Measurements from ENCODE around the gene THAP5.

The THAP5 gene

DNA sequence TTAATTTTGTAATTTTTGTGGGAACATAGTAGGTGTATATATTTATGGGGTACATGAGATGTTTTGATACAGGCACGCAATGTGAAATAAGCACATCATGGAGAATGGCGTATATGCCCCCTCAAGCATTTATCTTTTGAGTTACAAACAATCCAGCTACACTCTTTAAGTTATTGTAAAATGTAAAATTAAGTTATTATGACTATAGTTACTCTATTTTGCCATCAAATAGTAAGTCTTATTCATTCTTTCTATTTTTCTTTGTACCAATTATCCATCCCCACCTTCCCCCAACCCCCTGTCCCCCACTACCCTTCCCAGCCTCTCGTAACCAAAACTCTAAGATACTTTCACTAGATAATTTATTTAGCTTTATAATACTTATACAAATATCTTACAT is 35.8 kb downstream of the THAP5 start:
- DNase-seq (ENCODE audit: low read depth), result no peak

DNA sequence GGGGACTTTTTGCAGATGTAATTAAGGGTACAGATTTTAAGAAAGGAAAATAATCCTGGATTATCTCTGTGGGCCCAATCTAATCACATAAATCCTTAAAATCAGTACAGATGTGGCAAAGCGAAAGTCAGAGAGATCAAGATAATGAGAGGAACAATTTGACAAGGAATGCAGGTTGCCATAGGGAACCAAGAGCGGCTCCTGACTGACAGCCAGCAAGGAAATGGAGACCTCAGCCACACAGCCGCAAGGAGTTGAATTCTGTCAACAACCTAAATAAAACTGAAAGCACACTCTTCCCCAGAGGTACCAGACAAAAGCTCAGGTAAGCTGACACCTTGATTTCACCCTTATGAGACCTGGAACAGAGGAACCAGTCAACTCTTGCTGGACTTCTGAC is 40.2 kb downstream of the THAP5 start:
- DNase-seq (ENCODE audit: low read depth), result no peak

DNA sequence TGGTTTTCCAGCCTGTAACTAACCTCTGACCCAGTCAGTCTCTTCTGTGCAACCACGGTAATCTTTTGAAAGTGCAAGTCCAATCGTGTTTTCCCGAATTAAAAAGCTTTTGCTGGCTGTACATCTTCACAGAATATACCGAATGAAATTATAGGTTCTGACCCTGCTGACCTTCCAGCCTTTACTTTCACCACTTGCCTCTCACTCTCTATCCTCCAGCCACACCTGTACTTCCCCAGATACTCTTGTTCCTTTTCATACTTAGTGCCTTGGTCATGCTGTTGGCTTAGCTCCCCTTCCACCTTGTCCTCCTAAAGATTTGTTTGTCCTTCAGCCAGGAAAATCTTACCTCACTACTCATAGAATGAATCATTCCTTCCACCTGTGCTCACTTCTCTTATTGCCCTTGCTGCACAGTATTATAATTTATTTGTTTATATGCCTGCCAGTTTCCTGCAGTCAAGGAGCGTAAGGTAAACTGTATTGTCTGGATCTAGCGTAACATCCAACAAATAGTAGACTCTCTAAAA is 41.3 kb downstream of the THAP5 start:
- DNase-seq (ENCODE audit: low read depth), result no peak

DNA sequence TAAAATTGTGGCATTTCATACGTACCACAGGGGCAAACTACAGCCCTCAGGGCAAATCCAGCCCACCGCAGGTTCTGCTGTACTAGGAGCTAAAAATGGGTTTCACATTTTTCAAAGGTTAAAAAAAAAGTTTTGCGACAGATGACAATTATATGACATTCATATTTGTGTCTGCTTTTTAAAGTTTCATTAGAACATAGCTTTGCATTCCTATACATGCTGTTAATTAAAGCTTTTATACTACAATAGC is 42.8 kb downstream of the THAP5 start:
- no peak for DNase-seq (ENCODE audit: low read depth)

DNA sequence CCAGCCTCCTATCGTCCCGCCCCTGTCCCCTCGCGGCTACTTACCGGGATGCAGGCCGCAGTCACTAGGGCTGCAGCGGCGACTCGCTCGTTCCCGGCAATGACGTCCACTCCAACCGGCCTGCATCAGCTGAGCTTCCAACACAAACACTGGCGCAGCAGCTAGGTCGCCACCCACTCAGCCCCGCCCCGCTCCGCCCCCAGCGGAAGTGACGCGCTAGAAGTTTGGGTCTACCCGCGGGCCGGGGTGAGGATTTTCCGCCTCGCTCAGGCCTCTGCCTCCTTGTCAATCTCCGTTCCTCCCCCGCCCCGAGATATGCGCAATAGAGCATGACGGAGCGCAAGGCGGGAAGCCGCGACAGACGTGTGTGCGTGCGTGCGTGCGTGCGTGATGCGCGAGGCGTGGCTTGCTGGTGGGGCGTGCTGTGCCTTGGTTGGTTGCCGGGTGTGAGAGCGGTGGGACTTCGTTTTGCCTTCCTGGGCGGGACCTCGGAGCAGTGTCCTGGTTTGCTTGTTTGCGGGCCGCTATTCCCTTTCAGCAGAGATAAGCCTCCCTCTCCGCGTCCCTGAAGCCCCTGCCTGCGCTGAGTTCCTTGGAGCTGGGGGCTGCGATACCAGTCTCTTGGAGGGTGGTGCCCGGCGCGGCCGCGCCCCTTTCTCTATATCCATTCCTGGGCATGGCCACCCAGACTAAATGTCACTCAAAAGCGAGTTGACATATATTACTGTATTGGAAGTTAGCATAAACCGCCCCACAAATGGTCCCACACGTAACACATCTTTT is 43.3 kb downstream of the THAP5 start, which contains the start of gene PNPLA8:
Gene PNPLA8, minus strand, starts transcription at position 151 of the 783 bp plus-strand sequence. CDS start 10,644 bp downstream, outside the sequence.
- DNase-seq (ENCODE audit: low read depth), result peak; percentile 100

DNA sequence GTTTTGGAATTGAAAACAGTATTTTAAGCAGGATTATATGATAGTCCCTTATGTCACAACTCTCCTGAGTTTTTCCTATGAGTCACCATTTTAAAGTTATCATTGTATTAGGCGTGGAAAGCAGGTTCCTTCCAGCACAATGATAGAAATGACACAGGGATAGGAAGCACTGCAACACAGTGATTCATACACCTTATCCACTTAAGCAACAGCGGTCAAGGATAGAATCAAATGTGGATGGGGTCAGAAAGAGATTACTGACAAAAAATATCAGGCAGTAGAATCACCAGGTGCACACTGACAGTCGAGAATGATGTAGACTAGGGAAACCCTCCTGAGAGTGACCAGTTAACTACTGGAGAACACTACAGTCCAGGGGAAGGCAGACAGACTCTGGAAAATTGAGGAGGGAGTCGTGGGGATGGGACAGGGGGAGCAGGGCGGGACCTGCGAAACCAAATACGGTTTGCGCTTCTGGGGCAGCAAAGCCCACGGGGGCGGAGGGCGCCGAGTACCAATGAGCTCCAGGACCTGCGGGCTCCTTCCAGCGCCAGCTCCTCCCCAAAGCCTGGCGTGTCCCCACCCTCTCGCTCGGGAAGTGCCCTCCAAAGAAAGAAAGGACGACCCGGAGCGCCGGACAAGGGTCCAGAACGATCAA is 44.0 kb downstream of the THAP5 start:
- DNase-seq (ENCODE audit: low read depth), result no peak

DNA sequence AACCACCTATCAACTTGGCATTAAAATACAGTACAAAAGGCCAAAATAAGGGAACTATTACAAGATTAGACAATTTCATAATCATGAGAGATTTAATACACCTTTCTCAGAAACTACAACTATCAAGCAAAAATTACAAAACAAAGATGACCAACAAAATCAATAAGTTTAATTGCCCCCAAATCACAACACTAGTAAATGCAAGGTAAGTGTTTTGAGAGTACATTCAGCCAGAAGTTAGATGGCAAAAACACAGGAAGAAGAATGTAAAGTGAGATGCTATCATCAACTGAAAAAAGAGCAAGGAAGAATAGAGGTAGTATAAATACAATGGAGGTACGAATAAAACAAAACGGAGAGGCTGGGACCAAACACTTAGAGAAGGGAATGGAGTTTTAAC is 46.7 kb downstream of the THAP5 start:
- no peak for DNase-seq (ENCODE audit: low read depth)

DNA sequence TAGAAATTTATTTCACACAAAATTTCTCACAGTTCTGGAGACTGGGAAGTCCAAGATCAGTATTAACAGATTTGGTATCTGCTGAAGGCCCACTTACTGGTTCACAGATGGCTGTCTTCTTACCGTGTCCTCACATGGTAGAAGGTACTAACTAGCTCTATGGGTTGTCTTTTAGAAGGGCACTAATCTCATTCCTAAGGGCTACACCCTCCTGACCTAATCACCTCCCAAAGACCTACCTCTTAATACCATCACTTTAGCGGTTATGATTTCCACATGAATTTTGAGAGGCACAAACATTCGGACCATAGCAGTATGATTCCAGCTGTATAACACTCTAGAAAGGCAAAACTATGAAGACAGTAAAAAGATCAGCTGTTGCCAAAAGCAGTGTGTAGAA is 51.6 kb downstream of the THAP5 start:
- no peak for DNase-seq (ENCODE audit: low read depth)

DNA sequence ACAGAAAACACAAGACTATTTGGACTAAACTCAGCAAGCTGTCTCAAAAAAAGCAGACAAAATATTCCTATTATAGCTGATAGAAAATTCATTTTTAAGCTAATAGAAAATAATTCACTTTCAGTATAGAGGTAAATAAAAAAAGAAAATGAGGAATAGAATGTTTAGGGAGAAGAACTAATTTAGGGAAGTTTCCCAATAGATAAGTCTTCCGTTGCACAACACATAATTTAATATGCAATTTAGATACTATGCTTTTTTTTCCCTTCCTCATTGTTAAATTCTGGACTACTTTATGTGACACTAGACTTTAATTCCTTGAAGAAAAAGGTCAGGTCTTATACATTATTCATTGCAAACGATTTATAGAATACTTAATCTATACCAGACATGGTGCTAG is 53.9 kb downstream of the THAP5 start:
- DNase-seq (ENCODE audit: low read depth), result no peak

DNA sequence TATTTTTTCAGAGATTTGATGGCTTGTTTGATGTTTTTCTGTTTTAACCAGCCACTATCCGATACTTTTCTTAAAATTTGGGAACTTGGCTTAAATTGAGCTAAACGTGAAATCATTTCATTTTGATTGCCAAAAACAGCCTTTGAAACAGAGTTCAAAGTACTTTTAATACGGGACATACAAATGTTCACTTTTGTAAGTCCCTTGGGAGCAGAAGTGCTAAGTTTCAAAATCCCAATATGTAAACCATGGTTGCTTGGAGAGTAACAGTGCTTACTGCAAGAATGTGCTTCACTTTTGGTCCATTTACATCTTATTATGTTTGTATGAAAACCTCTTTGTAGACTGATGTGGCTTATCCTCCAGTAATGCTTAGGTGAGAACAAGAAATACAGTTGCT is 54.5 kb downstream of the THAP5 start:
- no peak for DNase-seq (ENCODE audit: low read depth)

Measured in T-helper 22 cell (primary cell).